Posterior cingulate gyrus (tissue), 11 donors: ENCODE results near the gene IRF7.

Experiments used
- DNase-seq, 10 donors: peaks; one replicate each; pipeline versions ENCODE4 v3.0.0 to v3.0.0-alpha.2; 2020 to 2021; ENCODE audit warnings: mixed read lengths in 3 of 10
- intact Hi-C: fragments of 100-400 bp; cut with DNase I; formaldehyde crosslinking; loops from one replicate; pipeline ENCODE4 v1.15.1; 2023

The IRF7 gene

GRCh38 chr11:643366-643765 is 27.6 kb upstream of the IRF7 start:
- intact Hi-C loops, result no loop called here

GRCh38 chr11:641806-642370 is 26.1 kb upstream of the IRF7 start:
- no peak for DNase-seq
- intact Hi-C loops, result no loop called here

More at GRCh38 chr11:643366-643765, 27.6 kb upstream of the IRF7 start:
- no peak for DNase-seq

GRCh38 chr11:640021-640706 is 24.4 kb upstream of the IRF7 start:
- DNase-seq, result no peak
- intact Hi-C loops, result no loop called here

GRCh38 chr11:639332-639955 is 23.7 kb upstream of the IRF7 start:
- DNase-seq, result no peak
- intact Hi-C loops, result no loop called here

GRCh38 chr11:638631-639331 is 23.0 kb upstream of the IRF7 start:
- intact Hi-C loops, result no loop called here
- no peak for DNase-seq

GRCh38 chr11:637593-638521 is 22.1 kb upstream of the IRF7 start:
- intact Hi-C loops, result no loop called here
- no peak for DNase-seq

- intact Hi-C loops, result no loop called here
- DNase-seq, result no peak
Measured at GRCh38 chr11:637333-637592, 21.5 kb upstream of the IRF7 start.

- intact Hi-C loops, result no loop called here
- DNase-seq, result peak in 1 of 10 donors; percentile 35
Measured at GRCh38 chr11:636511-637332, 21.0 kb upstream of the IRF7 start, which contains the start of gene DRD4. DRD4 (plus strand) TSS chr11:637269; CDS start chr11:637305, 36 bp downstream.

- DNase-seq, result no peak
Measured at GRCh38 chr11:635945-636510, 20.3 kb upstream of the IRF7 start.

GRCh38 chr11:630871-631270 is 15.1 kb upstream of the IRF7 start:
- intact Hi-C loops, result no loop called here
- no peak for DNase-seq

More at GRCh38 chr11:635945-636510, 20.3 kb upstream of the IRF7 start:
- intact Hi-C loops, result no loop called here

- no peak for DNase-seq
- intact Hi-C loops, result no loop called here
Measured at GRCh38 chr11:629237-629583, 13.5 kb upstream of the IRF7 start.

GRCh38 chr11:628056-628455 is 12.3 kb upstream of the IRF7 start:
- intact Hi-C loops, result no loop called here
- DNase-seq, result no peak

- intact Hi-C loops, result no loop called here
- DNase-seq, result no peak
Measured at GRCh38 chr11:627308-627576, 11.5 kb upstream of the IRF7 start.

GRCh38 chr11:626475-627307 is 10.9 kb upstream of the IRF7 start, which contains the start of gene SCT:
SCT (minus strand) TSS chr11:627181; CDS start chr11:627143, 38 bp downstream.
- intact Hi-C loops, result no loop called here
- DNase-seq, result no peak

- intact Hi-C loops, result no loop called here
- no peak for DNase-seq
Measured at GRCh38 chr11:625636-626268, 10.0 kb upstream of the IRF7 start.

- DNase-seq, result no peak
- intact Hi-C loops, result no loop called here
Measured at GRCh38 chr11:624705-625635, 9.2 kb upstream of the IRF7 start, which contains the start of gene CDHR5. CDHR5 (minus strand) TSS chr11:624955; CDS start chr11:624902, 53 bp downstream.
